Spleen (tissue), 11 donors: ENCODE data around the gene TWIST2. TPM values are rescaled to one million over a fixed set of nuclear protein-coding genes. Genes with fewer than 3 reads are reported as not detected.
A peak's percentile ranks its signal among the peaks of the same experiment; 100 is the strongest.

ENCODE experiments used
- DNase-seq: peaks from one replicate; pipeline ENCODE4 v3.0.0-alpha.2; 2020
- H3K27ac ChIP-seq, 8 donors: fragments of 200-600 bp; sonication (generic) in 7 of 8; 1 replicate in 4 of 8; 2 replicates in 4 of 8; pipeline versions ENCODE4 v1.5.0 to v1.8.0; 2016 to 2021; ENCODE audit warnings: inconsistent platforms in 4 of 8, mild to moderate bottlenecking in 4 of 8, moderate library complexity in 1 of 8
- H3K27me3 ChIP-seq, 7 donors: fragments of 200-600 bp; sonication (generic) in 6 of 7; replicated peaks in 1 of 7; 1 replicate in 4 of 7; 2 replicates in 3 of 7; pipeline versions ENCODE4 v1.5.0 to v1.8.0; 2016 to 2021; ENCODE audit warnings: inconsistent platforms in 3 of 7, mild to moderate bottlenecking in 1 of 7
- H3K36me3 ChIP-seq, 6 donors: fragments of 200-600 bp; sonication (generic) in 5 of 6; 1 replicate in 4 of 6; 2 replicates in 2 of 6; pipeline versions ENCODE4 v1.5.0 to v1.8.0; 2016 to 2021; ENCODE audit warnings: inconsistent platforms in 2 of 6
- H3K4me1 ChIP-seq, 6 donors: fragments of 200-600 bp; sonication (generic) in 5 of 6; 1 replicate in 3 of 6; 2 replicates in 3 of 6; pipeline versions ENCODE4 v1.5.0 to v1.8.0; 2016 to 2021; ENCODE audit warnings: inconsistent platforms in 3 of 6
- H3K4me3 ChIP-seq, 8 donors: fragments of 200-600 bp; sonication (generic) in 7 of 8; 1 replicate in 4 of 8; 2 replicates in 4 of 8; pipeline versions ENCODE4 v1.5.0 to v1.8.0; 2016 to 2021; ENCODE audit warnings: inconsistent platforms in 4 of 8, mild to moderate bottlenecking in 4 of 8, moderate library complexity in 2 of 8
- H3K9me3 ChIP-seq, 8 donors: fragments of 200-600 bp; sonication (generic) in 7 of 8; 1 replicate in 4 of 8; 2 replicates in 4 of 8; pipeline versions ENCODE4 v1.5.0 to v1.8.0; 2016 to 2021; ENCODE audit warnings: inconsistent platforms in 4 of 8
- CTCF ChIP-seq, 11 experiments: fragments of 200-600 bp in 7 of 11; fragments of 450-650 bp in 4 of 11; sonication (generic) in 4 of 11; IDR thresholded peaks in 8 of 11; conservative IDR thresholded peaks in 3 of 11; 1 replicate in 7 of 11; 2 replicates in 4 of 11; pipeline versions ENCODE4 v1.4.0 to v1.8.0; 2016 to 2021; ENCODE audit warnings: antibody characterized with exemption in 11 of 11, inconsistent platforms in 4 of 11, mild to moderate bottlenecking in 1 of 11
- POLR2A ChIP-seq, 3 donors: fragments of 450-650 bp; IDR thresholded peaks; one replicate each; pipeline ENCODE4 v1.5.1; 2017; ENCODE audit warnings: antibody characterized with exemption in 3 of 3, mild to moderate bottlenecking in 1 of 3
- POLR2AphosphoS5 ChIP-seq, 3 donors: sonication (generic); formaldehyde crosslinking; IDR thresholded peaks; one replicate each; pipeline ENCODE4 v1.5.1; 2017; ENCODE audit warnings: antibody characterized with exemption in 3 of 3
- WGBS, 5 donors: extraction: QIAGEN DNeasy Blood & Tissue Kit in 3 of 5; methylation state at CpG; one replicate each; pipeline versions ENCODE4 v1.1.5 to v1.1.7; 2013 to 2018; 5-methylcytosine and 5-hydroxymethylcytosine counted together
- intact Hi-C: fragments of 100-400 bp; cut with DNase I; formaldehyde crosslinking; loops from one replicate; pipeline ENCODE4 v1.15.0; 2023; ENCODE audit warnings: low total_unique reads
- polyA plus RNA-seq, 3 donors: library from polyadenylated mRNA; stranded (reverse); fragments of 200-250 nt; gene quantifications; one replicate each; pipeline ENCODE4 v1.2.1, GENCODE V29; 2013
- total RNA-seq, 7 donors: library from RNA; depleted of rRNA in 3 of 7; stranded (reverse); fragments of >200 nt in 3 of 7; fragmentation: NEBNext Ultra II Directional in 4 of 7; extraction: Animal tissue kit (Norgen Biotek cat#: 25700) in 4 of 7; gene quantifications; one replicate each; pipeline versions ENCODE4 v1.1.0 to v1.2.1, GENCODE V29; 2016 to 2021
- donor health status: healthy with polysubstance abuse.
- donor health status: DM: no; HTN: no; CAD: no; lungs with moderate emphysema.
- donor health status: DM: no; HTN: no; CAD: no.
- donor health status: Bipolar disorder and iron deficiency.
- donor health status: healthy.
- donor health status: DM: no; HTN: no; CAD: no.
- donor health status: DM: yes; HTN: yes; CAD: no.

Gene TWIST2
- total and polyA plus RNA-seq, 10 donors = 1.7 to 9.0 (median 2.4) TPM

- Histone ChIP-seq H3K36me3 (no peaks in the 10 kb centered on the region), H3K27ac (no peak overlapping the region), H3K27me3 (peaks cover 0 to 33% (median 0%) of the 10 kb centered on the region in 7 donors), H3K4me1 (no peaks in the 10 kb centered on the region), H3K4me3 (no peak overlapping the region), H3K9me3 (peaks cover 0 to 18% (median 8%) of the 10 kb centered on the region in 8 donors)
- intact Hi-C loops = no loop called here
- DNase-seq = peak; percentile 40
- TF ChIP-seq POLR2AphosphoS5 (IDR thresholded peaks at IDR 0.05) = no peak
- TF ChIP-seq POLR2A (IDR thresholded peaks at IDR 0.05) = no peak
- TF ChIP-seq CTCF (IDR thresholded peaks at IDR 0.05 in 8 of 11, conservative IDR thresholded peaks at IDR 0.05 in 3 of 11) = no peak
- 76 to 85% (median 80%) methylated on average over 11 of the region's 11 CpGs for WGBS, 5 donors
These were observed 26.6 kb downstream of the TWIST2 start for GRCh38 chr2:238874330-238875050.

GRCh38 chr2:238875101-238875470, 27.2 kb downstream of the TWIST2 start:
- WGBS, 5 donors = 77 to 89% (median 88%) methylated on average over 3 of the region's 3 CpGs
- Histone ChIP-seq H3K36me3 (no peaks in the 10 kb centered on the region), H3K4me3 (no peak overlapping the region), H3K4me1 (no peaks in the 10 kb centered on the region), H3K27ac (no peak overlapping the region), H3K9me3 (peaks cover 0 to 18% (median 8%) of the 10 kb centered on the region in 8 donors), H3K27me3 (peaks cover 0 to 33% (median 0%) of the 10 kb centered on the region in 7 donors)
- intact Hi-C loops = no loop called here
- DNase-seq = peak; percentile 23
- TF ChIP-seq CTCF (IDR thresholded peaks at IDR 0.05 in 8 of 11, conservative IDR thresholded peaks at IDR 0.05 in 3 of 11) = no peak
- TF ChIP-seq POLR2AphosphoS5 (IDR thresholded peaks at IDR 0.05) = no peak
- no peak for TF ChIP-seq POLR2A (IDR thresholded peaks at IDR 0.05)

DNA sequence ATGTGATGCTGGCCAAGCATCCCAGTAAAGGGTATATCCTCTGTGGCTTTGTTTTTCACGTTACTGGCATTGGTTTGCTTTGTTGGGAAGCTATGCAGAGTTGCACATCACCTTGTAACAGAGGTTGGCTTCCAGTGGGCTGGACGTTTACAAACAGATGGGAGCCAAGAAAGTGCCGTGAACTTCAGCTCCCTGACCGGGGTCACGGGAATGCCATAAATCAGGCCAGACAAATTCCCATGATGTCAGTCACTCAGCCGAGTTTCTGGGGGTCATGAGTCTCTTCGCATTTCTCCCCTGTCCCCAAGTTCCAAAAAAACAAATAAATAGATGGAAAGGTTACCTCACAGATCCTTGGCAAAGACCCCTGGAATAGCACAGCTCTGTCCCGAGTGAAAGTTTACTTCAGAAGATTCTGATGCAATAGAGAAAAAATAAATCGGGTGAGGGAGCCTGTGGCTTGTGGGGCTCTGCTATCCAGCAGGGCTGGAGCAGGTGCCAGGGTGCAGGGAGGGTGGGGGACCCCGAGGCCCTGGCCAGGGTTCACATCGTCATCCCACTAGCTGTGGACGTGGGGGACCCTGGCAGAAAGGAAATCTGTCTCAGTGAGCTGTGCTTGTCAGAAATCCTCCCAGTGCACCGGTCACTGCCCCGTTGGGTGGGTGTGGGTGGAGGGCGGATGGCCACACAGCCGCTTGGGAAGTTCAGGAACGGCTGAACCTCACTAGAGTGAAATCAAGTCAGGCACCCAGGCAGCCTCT, 27.8 kb downstream of the TWIST2 start:
- WGBS, 5 donors = 63 to 83% (median 78%) methylated on average over 17 of the region's 17 CpGs
- Histone ChIP-seq H3K4me1 (no peaks in the 10 kb centered on the region), H3K9me3 (peaks cover 0 to 18% (median 8%) of the 10 kb centered on the region in 8 donors), H3K27ac (no peak overlapping the region), H3K27me3 (peaks cover 0 to 33% (median 0%) of the 10 kb centered on the region in 7 donors), H3K4me3 (no peak overlapping the region), H3K36me3 (no peaks in the 10 kb centered on the region)
- TF ChIP-seq POLR2A (IDR thresholded peaks at IDR 0.05) (no peak), CTCF (IDR thresholded peaks at IDR 0.05 in 8 of 11, conservative IDR thresholded peaks at IDR 0.05 in 3 of 11) (no peak), POLR2AphosphoS5 (IDR thresholded peaks at IDR 0.05) (no peak)
- intact Hi-C loops = no loop called here
- peak; percentile 47 for DNase-seq

GRCh38 chr2:238876232-238876630, 28.3 kb downstream of the TWIST2 start:
- no peak for DNase-seq
- no peak overlapping the region for H3K27ac ChIP-seq
- no peaks in the 10 kb centered on the region for H3K36me3 ChIP-seq
- 88 to 90% (median 90%) methylated on average over 3 of the region's 3 CpGs for WGBS, 5 donors
- no peak for TF ChIP-seq CTCF (IDR thresholded peaks at IDR 0.05 in 8 of 11, conservative IDR thresholded peaks at IDR 0.05 in 3 of 11)
- TF ChIP-seq POLR2AphosphoS5 (IDR thresholded peaks at IDR 0.05) = no peak
- TF ChIP-seq POLR2A (IDR thresholded peaks at IDR 0.05) = no peak
- peaks cover 0 to 33% (median 0%) of the 10 kb centered on the region in 7 donors for H3K27me3 ChIP-seq
- intact Hi-C loops = no loop called here
- H3K4me1 ChIP-seq = no peaks in the 10 kb centered on the region
- peaks cover 0 to 18% (median 8%) of the 10 kb centered on the region in 8 donors for H3K9me3 ChIP-seq
- no peak overlapping the region for H3K4me3 ChIP-seq
